Epithelial cell of esophagus (primary cell): ENCODE measurements around the gene PRDM16.

Source experiments
- DNase-seq: peaks from one replicate; pipeline ENCODE4 v3.0.0; 2010; ENCODE audit warnings: low read depth
- H3K4me3 ChIP-seq: 2 replicates; pipeline ENCODE4 v1.5.1; 2011; ENCODE audit warnings: mild to moderate bottlenecking, low read length, control low read depth
- TF ChIP-seq, protein P1 (sequence below): IDR thresholded peaks from 2 replicates; pipeline ENCODE4 v1.5.1; 2011; ENCODE audit warnings: low read depth, mild to moderate bottlenecking, low read length, control low read depth, inconsistent platforms; ENCODE audit not compliant: insufficient read depth; ENCODE audit errors: missing control alignments

Gene PRDM16

GRCh38 chr1:3442901-3443300, 373.9 kb downstream of the PRDM16 start:
- DNase-seq, result no peak
- no peak overlapping the region for H3K4me3 ChIP-seq
- TF ChIP-seq, protein P1, sequence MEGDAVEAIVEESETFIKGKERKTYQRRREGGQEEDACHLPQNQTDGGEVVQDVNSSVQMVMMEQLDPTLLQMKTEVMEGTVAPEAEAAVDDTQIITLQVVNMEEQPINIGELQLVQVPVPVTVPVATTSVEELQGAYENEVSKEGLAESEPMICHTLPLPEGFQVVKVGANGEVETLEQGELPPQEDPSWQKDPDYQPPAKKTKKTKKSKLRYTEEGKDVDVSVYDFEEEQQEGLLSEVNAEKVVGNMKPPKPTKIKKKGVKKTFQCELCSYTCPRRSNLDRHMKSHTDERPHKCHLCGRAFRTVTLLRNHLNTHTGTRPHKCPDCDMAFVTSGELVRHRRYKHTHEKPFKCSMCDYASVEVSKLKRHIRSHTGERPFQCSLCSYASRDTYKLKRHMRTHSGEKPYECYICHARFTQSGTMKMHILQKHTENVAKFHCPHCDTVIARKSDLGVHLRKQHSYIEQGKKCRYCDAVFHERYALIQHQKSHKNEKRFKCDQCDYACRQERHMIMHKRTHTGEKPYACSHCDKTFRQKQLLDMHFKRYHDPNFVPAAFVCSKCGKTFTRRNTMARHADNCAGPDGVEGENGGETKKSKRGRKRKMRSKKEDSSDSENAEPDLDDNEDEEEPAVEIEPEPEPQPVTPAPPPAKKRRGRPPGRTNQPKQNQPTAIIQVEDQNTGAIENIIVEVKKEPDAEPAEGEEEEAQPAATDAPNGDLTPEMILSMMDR, result no peak

DNA sequence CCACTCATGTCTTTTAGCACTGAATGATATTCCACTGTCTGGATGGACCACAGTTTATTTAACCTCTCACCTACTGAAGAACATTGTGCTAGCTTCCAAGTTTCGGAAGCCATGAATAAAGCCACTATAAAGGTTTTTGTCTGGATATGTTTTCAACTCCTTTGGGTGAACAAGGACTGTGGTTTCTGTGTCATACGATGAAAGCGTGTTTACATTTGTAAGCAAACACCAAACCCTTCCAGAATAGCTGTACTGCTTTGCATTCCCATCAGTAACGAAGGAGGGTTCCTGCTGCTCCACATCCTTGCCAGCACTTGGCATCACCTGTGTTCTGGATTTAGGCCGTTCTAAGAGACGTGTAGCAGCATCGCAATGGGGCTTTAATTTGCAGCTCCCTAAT, 374.8 kb downstream of the PRDM16 start:
- TF ChIP-seq, protein P1, result no peak
- DNase-seq, result no peak
- no peak overlapping the region for H3K4me3 ChIP-seq

DNA sequence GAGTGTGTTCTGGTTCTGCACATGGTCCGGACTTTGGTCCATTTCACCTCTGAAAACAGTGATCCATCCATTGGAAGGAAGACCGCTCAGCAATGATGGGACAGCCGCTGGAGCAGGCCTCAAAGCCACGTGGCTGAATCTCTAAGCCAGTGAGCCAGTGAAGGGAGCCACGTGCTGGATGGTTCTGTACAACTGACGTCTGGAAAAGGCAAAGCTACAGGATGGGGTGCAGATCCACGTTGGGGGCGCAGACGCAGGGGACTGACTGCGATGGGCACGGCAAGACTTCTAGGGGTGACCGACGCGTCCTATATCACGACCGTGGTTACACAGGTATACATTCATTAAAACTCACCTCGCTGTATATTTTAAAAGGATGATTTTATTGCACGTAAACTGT, 375.3 kb downstream of the PRDM16 start:
- H3K4me3 ChIP-seq, result no peak overlapping the region
- DNase-seq, result no peak
- TF ChIP-seq, protein P1, result no peak

GRCh38 chr1:3444736-3445135, 375.7 kb downstream of the PRDM16 start:
- TF ChIP-seq, protein P1, result no peak
- DNase-seq, result no peak
- H3K4me3 ChIP-seq, result no peak overlapping the region

GRCh38 chr1:3450202-3450863, 381.3 kb downstream of the PRDM16 start:
- DNase-seq, result no peak
- TF ChIP-seq, protein P1, result no peak
- H3K4me3 ChIP-seq, result no peak overlapping the region

DNA sequence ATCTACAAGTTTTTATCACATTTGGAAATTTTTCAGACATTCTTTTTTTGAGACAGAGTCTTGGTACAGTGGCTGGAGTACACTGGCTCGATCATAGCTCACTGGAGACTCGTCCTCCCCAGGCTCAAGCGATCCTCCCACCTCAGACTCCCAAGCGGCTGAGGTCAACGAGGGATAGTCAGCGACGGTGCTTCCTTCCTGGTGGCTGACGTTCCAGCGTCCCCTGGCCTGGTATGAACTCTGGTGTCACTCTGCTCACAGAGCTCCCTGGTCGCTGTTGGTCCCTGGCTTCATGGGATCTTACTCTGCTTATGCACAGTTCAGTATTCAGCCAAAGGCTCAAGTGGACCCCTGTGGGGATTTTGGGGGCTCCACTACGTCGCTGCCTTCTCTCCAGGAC, 382.0 kb downstream of the PRDM16 start:
- DNase-seq, result no peak
- no peak overlapping the region for H3K4me3 ChIP-seq
- TF ChIP-seq, protein P1, result no peak
